GM12892 (cell line): ENCODE data around the gene TRUB1.

Source experiments
- POLR2A ChIP-seq: IDR thresholded peaks from 2 replicates; pipeline ENCODE4 v1.6.1; 2011; ENCODE audit warnings: low read depth, low read length, control low read depth
- POLR2AphosphoS5 ChIP-seq: IDR thresholded peaks from 2 replicates; pipeline ENCODE4 v1.6.1; 2011; ENCODE audit warnings: low read depth, low read length, control low read depth

GRCh38 chr10:114915294-114915693 is 22.7 kb upstream of the TRUB1 start:
- TF ChIP-seq POLR2A, result no peak
- no peak for TF ChIP-seq POLR2AphosphoS5
